22Rv1 (cell line): ENCODE measurements around the gene CFAP73.

Source experiments
- CTCF ChIP-seq: fragments of 450-650 bp; IDR thresholded peaks from 2 replicates; pipeline ENCODE4 v1.5.1; 2017; ENCODE audit warnings: mild to moderate bottlenecking
- ZFX ChIP-seq: fragments of 450-650 bp; IDR thresholded peaks from 2 replicates; pipeline ENCODE4 v1.6.1; 2017; ENCODE audit warnings: antibody characterized with exemption, borderline replicate concordance

DNA sequence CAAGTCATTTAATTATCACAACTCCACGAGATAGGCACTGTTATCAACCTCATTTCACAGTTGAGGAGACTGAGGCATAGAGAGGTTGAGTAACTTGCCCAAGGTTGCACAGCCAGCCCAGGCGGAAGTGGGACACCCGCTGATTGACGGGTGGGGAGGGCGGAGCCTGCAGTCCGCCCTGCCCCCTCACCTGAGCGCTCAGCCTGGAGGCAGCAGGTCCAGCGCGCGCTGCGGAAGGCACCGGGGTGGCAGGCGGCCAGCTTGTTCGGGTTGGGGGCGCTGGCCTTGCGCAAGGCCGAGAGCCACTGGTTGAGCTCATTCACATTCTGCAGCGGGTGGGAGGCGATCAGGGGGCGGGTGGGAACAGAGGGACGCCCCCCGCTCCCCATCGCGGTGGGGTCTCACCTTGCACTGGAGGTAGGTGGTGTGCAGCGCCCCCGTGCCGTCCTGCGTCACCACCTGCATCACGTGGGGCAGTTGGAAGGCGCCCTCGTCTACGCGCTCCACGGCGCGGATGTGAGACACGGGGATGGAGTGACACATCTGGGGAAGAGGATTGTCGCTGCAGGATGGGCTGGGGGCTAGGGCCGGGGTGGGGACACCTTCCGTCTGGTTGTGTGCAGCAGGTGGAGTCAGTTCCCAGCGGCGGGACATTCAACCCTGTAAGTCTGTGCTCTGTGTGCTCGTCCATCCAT is 45.6 kb upstream of the CFAP73 start:
- no peak for TF ChIP-seq ZFX
- TF ChIP-seq CTCF: peak; percentile 51
